T-helper 1 cell treated with Interleukin-12 subunit alpha and Interleukin-12 subunit beta and Interleukin-4 antibody, amounts not matched to agents 30 μg/mL and 1 μg/mL, for 36 hours (primary cell): ENCODE data around the gene PLK2.
A peak's percentile ranks its signal among the peaks of the same experiment; 100 is the strongest.

ENCODE experiments used
- H3K27ac Mint-ChIP-seq: one replicate; pipeline ENCODE4 v1.8.0; 2021; ENCODE audit warnings: mild to moderate bottlenecking, mixed read lengths
- H3K27me3 Mint-ChIP-seq: one replicate; pipeline ENCODE4 v1.8.0; 2021; ENCODE audit warnings: low read depth, mixed read lengths
- H3K36me3 Mint-ChIP-seq: one replicate; pipeline ENCODE4 v1.8.0; 2021; ENCODE audit warnings: low read depth, mixed read lengths
- H3K4me1 Mint-ChIP-seq: one replicate; pipeline ENCODE4 v1.8.0; 2021; ENCODE audit warnings: low read depth, mixed read lengths
- H3K4me3 Mint-ChIP-seq: one replicate; pipeline ENCODE4 v1.8.0; 2021; ENCODE audit warnings: mild to moderate bottlenecking, moderate library complexity, mixed read lengths
- H3K9me3 Mint-ChIP-seq: one replicate; pipeline ENCODE4 v1.8.0; 2021; ENCODE audit warnings: mixed read lengths

The PLK2 gene

GRCh38 chr5:58459146-58460001 lies 512 bp downstream of the PLK2 start:
- Mint-ChIP-seq H3K4me3 (peak overlapping the region; percentile 81), H3K27me3 (peaks cover 26% of the 10 kb centered on the region), H3K27ac (peak overlapping the region; percentile 28), H3K4me1 (peaks cover 18% of the 10 kb centered on the region), H3K36me3 (peaks cover 6% of the 10 kb centered on the region), H3K9me3 (no peaks in the 10 kb centered on the region)

- peak overlapping the region; percentile 28 for H3K27ac Mint-ChIP-seq
- H3K27me3 Mint-ChIP-seq = peaks cover 22% of the 10 kb centered on the region
- peaks cover 18% of the 10 kb centered on the region for H3K4me1 Mint-ChIP-seq
- peaks cover 6% of the 10 kb centered on the region for H3K36me3 Mint-ChIP-seq
- no peaks in the 10 kb centered on the region for H3K9me3 Mint-ChIP-seq
- peak overlapping the region; percentile 79 for H3K4me3 Mint-ChIP-seq
Observed at GRCh38 chr5:58458743-58459145, 1.1 kb downstream of the PLK2 start.

DNA sequence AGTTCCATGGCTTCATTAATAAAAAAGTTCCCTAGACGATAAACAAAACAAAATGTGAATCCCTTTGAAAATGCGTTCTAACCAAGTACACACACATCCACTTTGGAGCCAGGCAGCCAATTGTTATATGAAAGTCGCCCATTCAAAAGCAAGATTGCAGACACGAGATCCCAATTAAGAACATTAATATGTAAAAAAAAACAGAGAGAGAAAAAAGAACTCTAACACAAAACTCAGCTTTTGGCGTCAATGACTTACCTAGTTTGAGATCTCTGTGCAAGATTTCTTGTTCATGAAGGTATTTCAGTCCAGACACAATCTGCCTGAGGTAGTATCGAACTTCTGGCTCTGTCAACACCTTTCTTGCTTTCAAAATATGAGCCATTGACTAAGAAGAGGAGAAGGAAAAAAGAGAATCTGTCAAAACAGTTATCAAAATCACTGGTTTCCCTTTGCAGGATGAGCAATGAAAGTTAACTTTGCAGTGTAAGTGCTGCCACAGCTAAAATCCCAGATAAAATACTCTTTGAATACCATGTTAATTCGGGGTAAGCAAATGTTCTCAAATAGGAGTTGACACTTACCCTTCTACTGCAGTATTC lies 1.6 kb downstream of the PLK2 start:
- Mint-ChIP-seq H3K27me3 (peaks cover 22% of the 10 kb centered on the region), H3K9me3 (no peaks in the 10 kb centered on the region), H3K36me3 (peaks cover 6% of the 10 kb centered on the region), H3K4me3 (peak overlapping the region; percentile 45), H3K4me1 (peaks cover 18% of the 10 kb centered on the region), H3K27ac (no peak overlapping the region)

GRCh38 chr5:58457050-58457449 lies 2.8 kb downstream of the PLK2 start:
- Mint-ChIP-seq H3K9me3 (no peaks in the 10 kb centered on the region), H3K27me3 (peaks cover 26% of the 10 kb centered on the region), H3K27ac (no peak overlapping the region), H3K4me3 (no peak overlapping the region), H3K36me3 (peaks cover 6% of the 10 kb centered on the region), H3K4me1 (peaks cover 15% of the 10 kb centered on the region)

DNA sequence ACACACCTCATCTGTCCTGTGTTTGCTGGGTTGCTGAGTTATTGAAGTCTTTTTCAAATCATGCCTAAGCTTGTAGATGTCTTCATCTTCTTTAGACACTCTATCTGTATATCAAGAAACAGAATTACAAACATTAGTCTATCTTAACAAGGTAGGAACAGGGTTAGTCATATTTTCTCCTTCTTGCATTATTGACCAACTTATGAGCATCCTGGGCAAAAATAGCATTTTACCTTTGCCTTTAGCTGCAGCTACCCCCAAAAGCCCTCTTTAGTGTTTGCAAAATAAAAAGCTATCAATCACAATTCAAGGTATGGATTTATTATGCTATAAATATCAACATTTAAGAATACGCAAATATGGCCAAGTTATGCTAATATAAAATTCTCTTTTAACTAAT lies 3.4 kb downstream of the PLK2 start:
- Mint-ChIP-seq H3K9me3 (no peaks in the 10 kb centered on the region), H3K27ac (no peak overlapping the region), H3K4me1 (peaks cover 12% of the 10 kb centered on the region), H3K36me3 (peaks cover 6% of the 10 kb centered on the region), H3K4me3 (no peak overlapping the region), H3K27me3 (peaks cover 30% of the 10 kb centered on the region)

DNA sequence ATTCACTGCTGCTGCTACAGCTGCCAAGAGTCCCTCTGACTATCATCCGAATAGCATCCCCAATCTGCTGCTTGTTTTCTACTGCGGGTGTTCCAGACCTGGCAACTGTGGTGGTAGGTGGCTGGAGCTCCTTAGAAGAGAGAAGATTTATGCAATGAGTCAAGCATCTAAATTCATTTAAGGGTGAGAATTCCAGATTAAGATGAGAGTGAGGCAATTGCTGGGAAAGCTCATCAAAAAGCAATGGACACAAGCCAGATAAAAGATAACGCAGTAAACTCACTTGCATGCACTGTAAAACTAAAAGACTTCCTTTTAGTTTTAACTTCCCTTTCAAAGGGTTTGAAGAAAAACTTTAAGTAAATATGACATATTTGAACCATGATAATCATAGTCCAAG lies 3.9 kb downstream of the PLK2 start:
- H3K4me1 Mint-ChIP-seq = peaks cover 12% of the 10 kb centered on the region
- no peak overlapping the region for H3K27ac Mint-ChIP-seq
- no peak overlapping the region for H3K4me3 Mint-ChIP-seq
- H3K9me3 Mint-ChIP-seq = no peaks in the 10 kb centered on the region
- H3K27me3 Mint-ChIP-seq = peaks cover 30% of the 10 kb centered on the region
- peaks cover 6% of the 10 kb centered on the region for H3K36me3 Mint-ChIP-seq

DNA sequence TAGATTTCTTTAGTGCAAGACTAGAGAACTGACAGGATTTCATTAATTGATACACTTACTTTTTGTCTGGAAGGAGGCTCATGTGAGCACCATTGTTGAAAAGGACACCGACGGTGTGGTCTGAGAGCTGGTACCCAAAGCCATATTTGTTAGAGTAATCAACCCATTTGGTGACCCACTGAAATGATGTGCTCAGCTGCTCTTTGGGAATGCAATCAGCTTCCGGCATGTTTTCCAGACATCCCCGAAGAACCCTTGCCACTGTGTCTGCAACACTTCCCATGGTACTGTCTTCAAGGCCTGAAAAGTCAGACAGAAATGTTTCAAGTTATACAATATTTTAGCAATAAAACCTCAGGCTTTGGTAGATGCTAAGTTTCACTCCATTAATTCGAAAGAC lies 4.4 kb downstream of the PLK2 start:
- H3K27me3 Mint-ChIP-seq = peaks cover 34% of the 10 kb centered on the region
- no peak overlapping the region for H3K27ac Mint-ChIP-seq
- no peak overlapping the region for H3K4me3 Mint-ChIP-seq
- H3K36me3 Mint-ChIP-seq = peaks cover 6% of the 10 kb centered on the region
- peaks cover 9% of the 10 kb centered on the region for H3K4me1 Mint-ChIP-seq
- H3K9me3 Mint-ChIP-seq = no peaks in the 10 kb centered on the region

DNA sequence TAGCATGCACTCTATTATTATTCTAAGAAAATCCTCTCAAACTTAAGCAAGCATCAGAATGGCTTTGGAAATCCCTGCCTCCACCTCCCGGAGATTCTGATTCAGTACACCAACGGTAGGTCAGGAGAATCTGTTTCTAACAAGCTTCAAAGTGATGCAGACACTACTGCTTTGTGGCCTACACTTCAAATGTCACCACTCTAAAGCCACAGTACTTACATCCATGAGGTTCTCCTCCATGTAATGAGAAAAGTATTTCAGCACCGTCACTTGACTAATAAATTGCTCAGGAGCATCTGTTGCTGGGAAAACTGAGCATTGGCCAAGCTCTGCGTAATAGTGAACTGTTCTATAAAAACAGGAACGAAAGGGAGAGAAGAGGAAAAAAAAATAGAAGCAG lies 4.8 kb downstream of the PLK2 start:
- Mint-ChIP-seq H3K27ac (no peak overlapping the region), H3K9me3 (no peaks in the 10 kb centered on the region)

GRCh38 chr5:58454025-58454424 lies 5.9 kb downstream of the PLK2 start:
- H3K36me3 Mint-ChIP-seq = peaks cover 6% of the 10 kb centered on the region
- H3K4me1 Mint-ChIP-seq = peaks cover 7% of the 10 kb centered on the region
- no peak overlapping the region for H3K27ac Mint-ChIP-seq
- H3K27me3 Mint-ChIP-seq = peaks cover 30% of the 10 kb centered on the region
- H3K9me3 Mint-ChIP-seq = no peaks in the 10 kb centered on the region
- no peak overlapping the region for H3K4me3 Mint-ChIP-seq

More for the DNA sequence above, 4.8 kb downstream of the PLK2 start:
- peaks cover 34% of the 10 kb centered on the region for H3K27me3 Mint-ChIP-seq
- peaks cover 9% of the 10 kb centered on the region for H3K4me1 Mint-ChIP-seq
- no peak overlapping the region for H3K4me3 Mint-ChIP-seq
- peaks cover 6% of the 10 kb centered on the region for H3K36me3 Mint-ChIP-seq

DNA sequence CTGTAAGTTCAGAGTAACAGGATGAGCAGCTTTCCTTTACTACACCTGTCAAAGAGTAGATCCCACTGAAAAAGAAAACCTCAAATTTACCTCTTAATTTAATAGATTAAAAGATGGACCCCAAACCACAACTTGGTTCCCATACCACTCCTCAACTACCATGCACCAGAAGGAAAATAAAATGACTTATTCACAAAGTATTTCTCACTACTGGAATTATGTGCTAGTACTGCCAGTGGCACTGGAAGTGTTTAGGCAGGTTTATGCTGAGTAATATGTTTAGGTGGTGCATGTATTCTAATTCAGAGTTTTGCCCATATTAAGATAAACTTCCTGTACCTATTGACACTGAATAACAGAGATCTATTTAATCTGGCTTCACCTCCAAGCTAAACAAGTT lies 6.6 kb downstream of the PLK2 start:
- Mint-ChIP-seq H3K27me3 (peaks cover 23% of the 10 kb centered on the region), H3K4me1 (peaks cover 3% of the 10 kb centered on the region), H3K4me3 (no peak overlapping the region), H3K27ac (no peak overlapping the region), H3K36me3 (peaks cover 6% of the 10 kb centered on the region), H3K9me3 (no peaks in the 10 kb centered on the region)

DNA sequence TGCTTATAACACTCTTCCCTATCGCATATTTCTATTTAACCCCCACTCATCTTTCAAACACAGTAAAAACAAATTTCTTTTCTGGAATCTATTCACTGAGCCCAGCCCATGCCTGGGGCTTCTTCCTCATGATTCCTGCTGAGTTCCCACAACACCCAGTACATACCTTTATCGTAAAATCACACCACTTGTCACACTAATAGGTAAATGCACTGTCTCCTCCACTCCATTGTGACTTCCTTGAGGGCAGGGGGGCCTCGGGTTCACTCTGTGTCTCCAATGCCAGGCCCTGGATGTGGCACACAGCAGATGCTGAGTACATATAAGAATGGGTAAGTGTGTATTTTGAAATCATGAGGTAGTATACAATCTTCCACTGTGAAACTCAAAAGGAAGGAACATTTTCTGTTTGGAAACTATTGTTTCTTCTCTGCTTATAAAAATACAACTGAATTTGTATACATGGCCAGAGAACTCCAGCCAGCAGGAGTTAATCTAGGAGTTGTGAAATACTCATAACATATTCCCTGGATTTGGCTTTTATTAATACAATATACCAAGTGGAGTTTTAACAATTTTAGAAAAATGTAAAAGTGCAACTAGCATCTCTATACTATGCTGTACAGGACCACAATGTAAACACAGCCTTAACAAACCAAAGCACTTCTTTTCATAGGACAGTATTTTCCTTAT lies 7.2 kb downstream of the PLK2 start:
- peaks cover 18% of the 10 kb centered on the region for H3K27me3 Mint-ChIP-seq

GRCh38 chr5:58451732-58452565 lies 7.9 kb downstream of the PLK2 start:
- H3K27me3 Mint-ChIP-seq = peaks cover 11% of the 10 kb centered on the region
- H3K27ac Mint-ChIP-seq = no peak overlapping the region
- no peak overlapping the region for H3K4me3 Mint-ChIP-seq
- peaks cover 4% of the 10 kb centered on the region for H3K36me3 Mint-ChIP-seq
- H3K4me1 Mint-ChIP-seq = no peaks in the 10 kb centered on the region
- H3K9me3 Mint-ChIP-seq = no peaks in the 10 kb centered on the region

More for the DNA sequence above, 7.2 kb downstream of the PLK2 start:
- Mint-ChIP-seq H3K4me3 (no peak overlapping the region), H3K9me3 (no peaks in the 10 kb centered on the region), H3K27ac (no peak overlapping the region), H3K4me1 (no peaks in the 10 kb centered on the region), H3K36me3 (peaks cover 6% of the 10 kb centered on the region)

DNA sequence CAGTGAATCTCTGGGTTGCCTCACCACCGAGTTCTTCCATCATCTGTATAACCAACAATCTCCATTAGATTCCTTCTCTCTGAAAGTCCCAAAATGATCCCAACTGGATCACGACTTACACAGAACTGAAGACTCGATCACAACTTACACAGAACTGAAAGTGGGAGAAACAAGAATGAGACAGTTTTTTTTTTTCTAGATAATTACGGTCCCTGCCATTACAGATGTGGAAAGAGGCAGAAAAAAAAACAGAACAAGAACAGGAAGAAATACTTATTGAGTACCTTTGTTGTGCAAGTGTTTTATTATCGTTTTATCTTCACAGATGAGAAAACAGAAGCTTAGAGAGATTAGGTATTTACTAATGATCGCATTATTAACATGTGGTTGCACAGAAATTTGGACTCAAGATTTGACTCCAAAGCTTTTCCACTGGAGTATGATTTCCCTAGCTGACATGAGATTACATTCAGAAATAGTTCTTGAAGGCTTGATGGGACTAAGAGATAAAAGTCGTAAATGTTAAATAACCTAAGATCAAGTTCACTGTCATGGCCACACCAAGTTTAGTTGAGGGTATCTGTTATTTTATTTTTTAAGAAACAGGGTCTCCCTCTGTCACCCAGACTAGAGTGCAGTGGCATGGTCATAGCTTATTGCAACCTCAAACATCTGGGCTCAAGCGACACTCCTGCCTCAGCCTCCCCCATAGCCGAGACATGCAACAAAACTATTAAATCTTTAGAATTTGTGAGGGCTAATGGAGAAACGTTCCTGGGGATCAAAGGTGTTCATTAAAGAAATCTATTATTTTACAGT lies 8.9 kb downstream of the PLK2 start:
- Mint-ChIP-seq H3K9me3 (peaks cover under 1% of the 10 kb centered on the region), H3K4me1 (no peaks in the 10 kb centered on the region)

More for the DNA sequence above, 8.9 kb downstream of the PLK2 start:
- Mint-ChIP-seq H3K27me3 (peaks cover 11% of the 10 kb centered on the region), H3K36me3 (peaks cover 4% of the 10 kb centered on the region), H3K4me3 (no peak overlapping the region), H3K27ac (no peak overlapping the region)
